Transverse colon (tissue), 4 donors: Measurements from ENCODE around the gene LLCFC1. TPM values are rescaled to one million over a fixed set of nuclear protein-coding genes. Genes with fewer than 3 reads are reported as not detected.

Source experiments
- DNase-seq: peaks from one replicate; pipeline ENCODE4 v3.0.0-alpha.2; 2019
- H3K27ac ChIP-seq, 4 donors: fragments of 200-600 bp; sonication (generic); 2 replicates each; pipeline ENCODE4 v1.5.1; 2016 to 2018; ENCODE audit warnings: inconsistent platforms in 4 of 4
- H3K27me3 ChIP-seq: fragments of 200-600 bp; sonication (generic); 2 replicates; pipeline ENCODE4 v1.5.1; 2017; ENCODE audit warnings: inconsistent platforms
- H3K36me3 ChIP-seq, 4 donors: fragments of 200-600 bp; sonication (generic); 2 replicates each; pipeline ENCODE4 v1.5.1; 2017 to 2019; ENCODE audit warnings: inconsistent platforms in 4 of 4
- H3K4me1 ChIP-seq, 4 donors: fragments of 200-600 bp; sonication (generic); 2 replicates each; pipeline ENCODE4 v1.5.1; 2017 to 2020; ENCODE audit warnings: inconsistent platforms in 4 of 4
- H3K4me3 ChIP-seq, 4 donors: fragments of 200-600 bp; sonication (generic); 1 replicate in 1 of 4; 2 replicates in 3 of 4; pipeline versions ENCODE4 v1.5.1 to v1.6.1; 2017 to 2019; ENCODE audit warnings: inconsistent platforms in 4 of 4
- H3K9me3 ChIP-seq, 2 donors: fragments of 200-600 bp; sonication (generic); 2 replicates each; pipeline ENCODE4 v1.5.1; 2017 to 2019; ENCODE audit warnings: inconsistent platforms in 2 of 2
- CTCF ChIP-seq, 5 experiments: fragments of 200-600 bp in 3 of 5; fragments of 450-650 bp in 2 of 5; sonication (generic) in 3 of 5; IDR thresholded peaks; 1 replicate in 2 of 5; 2 replicates in 3 of 5; pipeline ENCODE4 v1.5.1; 2016 to 2017; ENCODE audit warnings: antibody characterized with exemption in 5 of 5, inconsistent platforms in 3 of 5, mild to moderate bottlenecking in 2 of 5, moderate library complexity in 1 of 5
- EP300 ChIP-seq: sonication (generic); formaldehyde crosslinking; IDR thresholded peaks from one replicate; pipeline ENCODE4 v1.6.1; 2017; ENCODE audit warnings: antibody characterized with exemption, low read depth
- POLR2A ChIP-seq: fragments of 450-650 bp; IDR thresholded peaks from one replicate; pipeline ENCODE4 v1.6.1; 2016; ENCODE audit warnings: antibody characterized with exemption, mild to moderate bottlenecking, moderate library complexity
- POLR2AphosphoS5 ChIP-seq, 3 donors: sonication (generic); formaldehyde crosslinking; IDR thresholded peaks; one replicate each; pipeline ENCODE4 v1.6.1; 2016; ENCODE audit warnings: antibody characterized with exemption in 3 of 3
- WGBS, 2 donors: methylation state at CpG; one replicate each; pipeline ENCODE4 v1.1.5; 2018; ENCODE audit warnings: low coverage in 1 of 2; 5-methylcytosine and 5-hydroxymethylcytosine counted together
- in situ Hi-C, 4 donors: fragments of 200-750 bp; cut with MboI; loops; one replicate each; pipeline versions ENCODE4 v1.15.0 to v1.15.1; 2017; ENCODE audit warnings: low sequenced_read_pairs in 3 of 4, low pct_ligation_motif_present in 1 of 4, low pct_unique_long_range_greater_than_20kb in 1 of 4
- intact Hi-C: fragments of 100-400 bp; cut with DNase I; formaldehyde crosslinking; loops from one replicate; pipeline ENCODE4 v1.15.1; 2023; ENCODE audit warnings: low total_unique reads
- total RNA-seq, 4 donors: library from RNA; depleted of rRNA; stranded (reverse); fragments of >200 nt; gene quantifications; one replicate each; pipeline ENCODE4 v1.1.0, GENCODE V29; 2016

Gene LLCFC1
- total RNA-seq, 4 donors from 2014 or later, result not detected

GRCh38 chr7:142962991-142963390 lies 23.7 kb downstream of the LLCFC1 start:
- 42 to 100% methylated on average over 1 of the region's 1 CpG for WGBS, 2 donors
- H3K4me3 ChIP-seq, result no peak overlapping the region
- intact Hi-C loops, result no loop called here
- DNase-seq, result no peak
- H3K27ac ChIP-seq, result no peak overlapping the region
- H3K27me3 ChIP-seq, result peaks cover 8% of the 10 kb centered on the region
- no peak for TF ChIP-seq POLR2A
- no peak for TF ChIP-seq EP300
- TF ChIP-seq POLR2AphosphoS5 (IDR thresholded peaks at IDR 0.05), result no peak
- TF ChIP-seq CTCF (IDR thresholded peaks at IDR 0.05), result no peak
- no peaks in the 10 kb centered on the region for H3K36me3 ChIP-seq
- no peaks in the 10 kb centered on the region for H3K4me1 ChIP-seq
- H3K9me3 ChIP-seq, result no peaks in the 10 kb centered on the region
- in situ Hi-C loops, result no loop called here

GRCh38 chr7:142963993-142964392 lies 24.7 kb downstream of the LLCFC1 start:
- Histone ChIP-seq H3K4me3 (no peak overlapping the region), H3K36me3 (no peaks in the 10 kb centered on the region), H3K9me3 (no peaks in the 10 kb centered on the region), H3K27ac (no peak overlapping the region), H3K4me1 (no peaks in the 10 kb centered on the region), H3K27me3 (peaks cover 13% of the 10 kb centered on the region)
- no peak for DNase-seq
- intact Hi-C loops, result no loop called here
- 90 to 93% methylated on average over 2 of the region's 2 CpGs for WGBS, 2 donors
- in situ Hi-C loops, result no loop called here
- TF ChIP-seq EP300 (no peak), POLR2AphosphoS5 (IDR thresholded peaks at IDR 0.05) (no peak), POLR2A (no peak), CTCF (IDR thresholded peaks at IDR 0.05) (no peak)

GRCh38 chr7:142964502-142965246 lies 25.4 kb downstream of the LLCFC1 start:
- Histone ChIP-seq H3K4me1 (no peaks in the 10 kb centered on the region), H3K27me3 (peaks cover 13% of the 10 kb centered on the region), H3K4me3 (no peak overlapping the region), H3K27ac (no peak overlapping the region), H3K9me3 (no peaks in the 10 kb centered on the region), H3K36me3 (no peaks in the 10 kb centered on the region)
- DNase-seq, result no peak
- no peak for TF ChIP-seq POLR2AphosphoS5 (IDR thresholded peaks at IDR 0.05)
- TF ChIP-seq EP300, result no peak
- TF ChIP-seq POLR2A, result no peak
- TF ChIP-seq CTCF (IDR thresholded peaks at IDR 0.05), result no peak
- 75 to 82% methylated on average over 5 to 6 of the region's 6 CpGs for WGBS, 2 donors
- intact Hi-C loops (no loop called here), in situ Hi-C loops (no loop called here)

- WGBS, 2 donors, result 68 to 91% methylated on average over 3 to 4 of the region's 4 CpGs
- in situ Hi-C loops, result no loop called here
- no peaks in the 10 kb centered on the region for H3K9me3 ChIP-seq
These were observed 28.9 kb downstream of the LLCFC1 start for GRCh38 chr7:142968229-142968628.

More at GRCh38 chr7:142968229-142968628, 28.9 kb downstream of the LLCFC1 start:
- Histone ChIP-seq H3K27ac (no peak overlapping the region), H3K4me3 (no peak overlapping the region), H3K4me1 (no peaks in the 10 kb centered on the region), H3K27me3 (peaks cover 13% of the 10 kb centered on the region), H3K36me3 (no peaks in the 10 kb centered on the region)
- DNase-seq, result no peak
- TF ChIP-seq POLR2A (no peak), POLR2AphosphoS5 (IDR thresholded peaks at IDR 0.05) (no peak), CTCF (IDR thresholded peaks at IDR 0.05) (no peak), EP300 (no peak)
- intact Hi-C loops, result no loop called here
